Spleen (tissue), 11 donors: ENCODE measurements around the gene ZNF512B. TPM values are rescaled to one million over a fixed set of nuclear protein-coding genes. Genes with fewer than 3 reads are reported as not detected.

Experiments used
- DNase-seq: peaks from one replicate; pipeline ENCODE4 v3.0.0-alpha.2; 2020
- H3K27ac ChIP-seq, 8 donors: fragments of 200-600 bp; sonication (generic) in 7 of 8; 1 replicate in 4 of 8; 2 replicates in 4 of 8; pipeline versions ENCODE4 v1.5.0 to v1.8.0; 2016 to 2021; ENCODE audit warnings: inconsistent platforms in 4 of 8, mild to moderate bottlenecking in 4 of 8, moderate library complexity in 1 of 8
- H3K27me3 ChIP-seq, 7 donors: fragments of 200-600 bp; sonication (generic) in 6 of 7; replicated peaks in 1 of 7; 1 replicate in 4 of 7; 2 replicates in 3 of 7; pipeline versions ENCODE4 v1.5.0 to v1.8.0; 2016 to 2021; ENCODE audit warnings: inconsistent platforms in 3 of 7, mild to moderate bottlenecking in 1 of 7
- H3K36me3 ChIP-seq, 6 donors: fragments of 200-600 bp; sonication (generic) in 5 of 6; 1 replicate in 4 of 6; 2 replicates in 2 of 6; pipeline versions ENCODE4 v1.5.0 to v1.8.0; 2016 to 2021; ENCODE audit warnings: inconsistent platforms in 2 of 6
- H3K4me1 ChIP-seq, 6 donors: fragments of 200-600 bp; sonication (generic) in 5 of 6; 1 replicate in 3 of 6; 2 replicates in 3 of 6; pipeline versions ENCODE4 v1.5.0 to v1.8.0; 2016 to 2021; ENCODE audit warnings: inconsistent platforms in 3 of 6
- H3K4me3 ChIP-seq, 8 donors: fragments of 200-600 bp; sonication (generic) in 7 of 8; 1 replicate in 4 of 8; 2 replicates in 4 of 8; pipeline versions ENCODE4 v1.5.0 to v1.8.0; 2016 to 2021; ENCODE audit warnings: inconsistent platforms in 4 of 8, mild to moderate bottlenecking in 4 of 8, moderate library complexity in 2 of 8
- H3K9me3 ChIP-seq, 8 donors: fragments of 200-600 bp; sonication (generic) in 7 of 8; 1 replicate in 4 of 8; 2 replicates in 4 of 8; pipeline versions ENCODE4 v1.5.0 to v1.8.0; 2016 to 2021; ENCODE audit warnings: inconsistent platforms in 4 of 8
- CTCF ChIP-seq, 11 experiments: fragments of 200-600 bp in 7 of 11; fragments of 450-650 bp in 4 of 11; sonication (generic) in 4 of 11; IDR thresholded peaks in 8 of 11; conservative IDR thresholded peaks in 3 of 11; 1 replicate in 7 of 11; 2 replicates in 4 of 11; pipeline versions ENCODE4 v1.4.0 to v1.8.0; 2016 to 2021; ENCODE audit warnings: antibody characterized with exemption in 11 of 11, inconsistent platforms in 4 of 11, mild to moderate bottlenecking in 1 of 11
- POLR2A ChIP-seq, 3 donors: fragments of 450-650 bp; IDR thresholded peaks; one replicate each; pipeline ENCODE4 v1.5.1; 2017; ENCODE audit warnings: antibody characterized with exemption in 3 of 3, mild to moderate bottlenecking in 1 of 3
- POLR2AphosphoS5 ChIP-seq, 3 donors: sonication (generic); formaldehyde crosslinking; IDR thresholded peaks; one replicate each; pipeline ENCODE4 v1.5.1; 2017; ENCODE audit warnings: antibody characterized with exemption in 3 of 3
- WGBS, 5 donors: extraction: QIAGEN DNeasy Blood & Tissue Kit in 3 of 5; methylation state at CpG; one replicate each; pipeline versions ENCODE4 v1.1.5 to v1.1.7; 2013 to 2018; 5-methylcytosine and 5-hydroxymethylcytosine counted together
- intact Hi-C: fragments of 100-400 bp; cut with DNase I; formaldehyde crosslinking; loops from one replicate; pipeline ENCODE4 v1.15.0; 2023; ENCODE audit warnings: low total_unique reads
- polyA plus RNA-seq, 3 donors: library from polyadenylated mRNA; stranded (reverse); fragments of 200-250 nt; gene quantifications; one replicate each; pipeline ENCODE4 v1.2.1, GENCODE V29; 2013
- total RNA-seq, 7 donors: library from RNA; depleted of rRNA in 3 of 7; stranded (reverse); fragments of >200 nt in 3 of 7; fragmentation: NEBNext Ultra II Directional in 4 of 7; extraction: Animal tissue kit (Norgen Biotek cat#: 25700) in 4 of 7; gene quantifications; one replicate each; pipeline versions ENCODE4 v1.1.0 to v1.2.1, GENCODE V29; 2016 to 2021
- donor health status: healthy with polysubstance abuse.
- donor health status: DM: no; HTN: no; CAD: no; lungs with moderate emphysema.
- donor health status: DM: no; HTN: no; CAD: no.
- donor health status: Bipolar disorder and iron deficiency.
- donor health status: healthy.
- donor health status: DM: no; HTN: no; CAD: no.
- donor health status: DM: yes; HTN: yes; CAD: no.

The ZNF512B gene
- total and polyA plus RNA-seq, 10 donors: 3.4 to 21.8 (median 12.4) TPM

DNA sequence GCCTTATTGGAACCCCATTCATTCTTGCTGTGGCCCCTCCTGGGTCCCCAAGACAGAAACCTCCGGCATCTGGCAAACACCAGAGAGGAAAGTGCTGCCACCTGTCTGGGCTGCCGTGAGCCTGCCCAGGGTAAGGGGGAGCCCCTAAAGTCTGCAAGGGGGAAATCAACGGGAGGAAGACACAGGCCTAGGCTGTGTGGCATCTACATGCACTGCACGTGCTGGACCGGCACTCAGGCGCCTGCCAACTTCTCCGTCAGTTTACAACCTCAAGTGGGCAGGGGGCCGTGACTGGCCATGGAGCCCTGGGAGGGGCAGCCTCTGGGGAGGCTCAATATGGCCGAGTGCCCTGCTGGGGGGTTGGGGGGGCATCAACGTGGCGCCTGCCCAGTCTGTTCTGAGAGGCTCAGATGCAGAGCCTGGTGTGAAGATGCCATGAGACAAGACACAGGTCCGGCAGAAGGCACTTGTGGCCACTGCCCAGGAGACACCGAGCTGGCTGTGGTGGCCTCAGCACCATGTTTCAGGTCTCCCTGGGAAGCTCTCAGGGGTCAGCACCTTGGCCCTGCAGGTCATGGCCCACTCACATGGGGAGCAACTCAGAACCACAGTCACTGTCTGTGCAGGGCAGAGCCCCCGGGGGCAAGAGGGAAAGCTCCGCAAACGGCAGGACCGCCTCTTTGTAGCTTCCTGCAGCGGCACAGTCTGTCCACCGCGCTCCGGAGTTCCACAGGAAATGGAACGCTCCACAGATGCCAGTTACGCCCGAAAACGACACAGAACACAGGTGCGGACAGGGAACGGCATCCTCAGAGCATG lies 21.9 kb downstream of the ZNF512B start:
- no peaks in the 10 kb centered on the region for H3K27me3 ChIP-seq
- DNase-seq: peak; percentile 84
- no peaks in the 10 kb centered on the region for H3K9me3 ChIP-seq
- H3K4me1 ChIP-seq: peaks cover 47 to 92% (median 77%) of the 10 kb centered on the region in 6 donors
- peak; percentile 63 to 68 (median 64) for TF ChIP-seq POLR2AphosphoS5 (IDR thresholded peaks at IDR 0.05)
- TF ChIP-seq CTCF (IDR thresholded peaks at IDR 0.05 in 8 of 11, conservative IDR thresholded peaks at IDR 0.05 in 3 of 11): peak in 3 of 11 experiments; percentile 22 to 23 (median 22)
- TF ChIP-seq POLR2A (IDR thresholded peaks at IDR 0.05): no peak
- H3K36me3 ChIP-seq: peaks cover 0 to 62% (median 36%) of the 10 kb centered on the region in 6 donors
- intact Hi-C loops: no loop called here
- peak overlapping the region in 3 of 8 donors; percentile 15 to 63 (median 15) for H3K4me3 ChIP-seq
- H3K27ac ChIP-seq: peak overlapping the region; percentile 16 to 90 (median 79)
- 15 to 33% (median 17%) methylated on average over 20 to 27 of the region's 27 CpGs for WGBS, 5 donors

DNA sequence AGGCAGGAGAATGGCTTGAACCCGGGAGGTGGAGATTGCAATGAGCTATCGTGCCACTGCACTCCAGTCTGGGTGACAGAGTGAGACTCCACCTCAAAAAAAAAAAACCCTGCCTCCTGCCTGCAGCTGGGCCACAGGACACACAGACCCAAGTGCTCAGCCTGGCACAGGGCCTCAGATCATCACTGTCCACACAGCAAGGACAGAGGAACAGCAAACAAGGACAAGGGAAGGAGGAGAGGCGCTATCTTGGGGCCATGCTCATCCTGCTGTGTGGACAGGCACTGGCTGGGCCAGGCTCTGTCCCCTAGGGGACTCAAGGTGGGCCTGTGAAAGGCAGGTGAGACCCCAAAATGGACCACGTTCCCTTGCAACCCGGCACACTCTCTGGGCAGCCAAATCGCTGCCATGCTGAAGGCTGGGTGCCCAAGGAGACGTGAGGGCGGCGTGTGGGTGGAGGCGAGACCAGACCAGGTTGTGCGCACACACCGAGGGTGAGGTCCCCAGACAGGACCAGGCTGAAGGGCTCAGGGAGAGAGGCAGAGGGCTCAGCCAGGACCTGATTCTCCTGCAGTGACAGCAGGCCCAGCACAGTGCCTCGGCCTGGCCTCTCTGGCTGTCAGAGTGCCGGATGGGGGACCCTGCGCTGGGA lies 22.6 kb downstream of the ZNF512B start:
- TF ChIP-seq CTCF (IDR thresholded peaks at IDR 0.05 in 8 of 11, conservative IDR thresholded peaks at IDR 0.05 in 3 of 11) (peak in 2 of 11 experiments; percentile 10 to 38), POLR2A (IDR thresholded peaks at IDR 0.05) (no peak), POLR2AphosphoS5 (IDR thresholded peaks at IDR 0.05) (peak; percentile 31 to 65 (median 57))
- 66 to 87% (median 78%) methylated on average over 12 to 15 of the region's 15 CpGs for WGBS, 5 donors
- Histone ChIP-seq H3K36me3 (peaks cover 0 to 61% (median 41%) of the 10 kb centered on the region in 6 donors), H3K9me3 (no peaks in the 10 kb centered on the region), H3K4me3 (peak overlapping the region in 1 of 8 donors; percentile 63), H3K4me1 (peaks cover 42 to 92% (median 77%) of the 10 kb centered on the region in 6 donors), H3K27ac (peak overlapping the region in 6 of 8 donors; percentile 8 to 90 (median 82)), H3K27me3 (no peaks in the 10 kb centered on the region)
- intact Hi-C loops: no loop called here
- peak; percentile 80 for DNase-seq

DNA sequence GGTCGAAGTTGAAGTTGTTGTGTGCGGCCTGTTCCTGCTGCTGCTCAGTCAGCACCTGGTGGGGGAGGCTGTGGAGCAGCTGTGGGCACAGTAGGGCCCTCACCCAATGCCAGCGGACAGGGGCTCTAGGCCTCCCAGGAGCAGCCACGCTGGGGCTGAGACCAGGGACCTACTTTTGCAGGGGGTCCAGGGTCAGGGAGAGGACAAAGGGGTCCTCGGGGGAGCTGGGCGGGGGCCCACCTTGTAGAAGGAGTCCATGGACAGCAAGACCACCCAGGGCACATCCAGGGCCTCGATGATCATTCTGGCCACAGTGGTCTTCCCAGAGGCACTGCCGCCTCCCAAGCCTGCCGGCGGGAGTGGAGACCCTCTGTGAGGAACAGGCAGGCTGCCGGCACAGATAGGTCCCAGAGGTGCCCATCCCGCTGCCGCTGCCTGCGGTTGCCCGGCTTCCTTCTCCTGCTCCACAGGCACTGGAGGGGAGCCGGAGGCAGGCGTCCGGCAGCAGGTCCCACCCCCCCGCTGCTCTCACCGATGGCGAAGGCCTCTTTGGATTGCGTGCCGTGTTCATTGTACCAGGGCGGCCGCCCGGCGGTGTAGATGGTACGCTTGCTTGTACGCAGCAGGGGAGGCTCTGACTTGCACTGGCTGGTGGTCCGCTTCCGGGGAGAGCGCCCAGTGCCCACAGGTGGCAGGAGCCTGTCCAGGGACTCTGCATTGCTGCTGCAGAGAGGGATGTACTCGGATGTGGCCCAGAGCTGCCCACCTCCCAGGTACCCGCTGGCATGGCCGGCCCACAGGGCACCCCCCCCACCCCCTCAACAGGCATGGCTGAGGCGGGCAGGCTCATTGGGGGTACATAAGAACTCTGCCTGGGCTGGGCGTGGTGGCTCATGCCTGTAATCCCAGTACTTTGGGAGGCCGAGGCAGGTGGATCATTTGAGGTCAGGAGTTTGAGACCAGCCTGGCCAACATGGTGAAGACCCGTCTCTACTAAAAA lies 23.5 kb downstream of the ZNF512B start:
- Histone ChIP-seq H3K4me1 (peaks cover 36 to 89% (median 73%) of the 10 kb centered on the region in 6 donors), H3K4me3 (no peak overlapping the region), H3K27me3 (no peaks in the 10 kb centered on the region), H3K36me3 (peaks cover 0 to 57% (median 41%) of the 10 kb centered on the region in 6 donors), H3K27ac (peak overlapping the region in 4 of 8 donors; percentile 45 to 84 (median 82)), H3K9me3 (no peaks in the 10 kb centered on the region)
- intact Hi-C loops: no loop called here
- peak; percentile 79 for DNase-seq
- 91 to 97% (median 93%) methylated on average over 22 to 39 of the region's 39 CpGs for WGBS, 5 donors
- TF ChIP-seq POLR2A (IDR thresholded peaks at IDR 0.05) (no peak), POLR2AphosphoS5 (IDR thresholded peaks at IDR 0.05) (peak in 1 of 3 donors; percentile 64)
